Duodenal mucosa (tissue), 2 donors: ENCODE measurements around the gene MAN2C1.

ENCODE experiments used
- H3K27ac ChIP-seq: one replicate; pipeline ENCODE4 v1.7.0; 2013; ENCODE audit warnings: low read depth, low read length
- H3K27me3 ChIP-seq, 2 donors: one replicate each; pipeline ENCODE4 v1.7.0; 2013; ENCODE audit warnings: low read length in 2 of 2, control low read depth in 1 of 2; ENCODE audit not compliant: insufficient read depth in 2 of 2, control insufficient read depth in 1 of 2
- H3K36me3 ChIP-seq, 2 donors: one replicate each; pipeline ENCODE4 v1.7.0; 2013; ENCODE audit warnings: low read length in 2 of 2, control low read depth in 1 of 2; ENCODE audit not compliant: insufficient read depth in 2 of 2, control insufficient read depth in 1 of 2
- H3K4me1 ChIP-seq, 2 donors: one replicate each; pipeline ENCODE4 v1.7.0; 2013; ENCODE audit warnings: low read length in 2 of 2, control low read depth in 1 of 2; ENCODE audit not compliant: insufficient read depth in 2 of 2, control insufficient read depth in 1 of 2
- H3K4me3 ChIP-seq, 2 donors: one replicate each; pipeline ENCODE4 v1.7.0; 2013; ENCODE audit warnings: low read length in 2 of 2, low read depth in 1 of 2
- H3K9ac ChIP-seq, 2 donors: one replicate each; pipeline ENCODE4 v1.7.0; 2013; ENCODE audit warnings: low read length in 2 of 2, low read depth in 1 of 2
- H3K9me3 ChIP-seq, 2 donors: one replicate each; pipeline ENCODE4 v1.7.0; 2013; ENCODE audit warnings: low read length in 2 of 2, control low read depth in 1 of 2; ENCODE audit not compliant: control insufficient read depth in 1 of 2

MAN2C1 gene

GRCh38 chr15:75371486-75371885, 3.1 kb upstream of the MAN2C1 start:
- Histone ChIP-seq H3K27me3 (no peaks in the 10 kb centered on the region), H3K27ac (no peak overlapping the region), H3K9ac (no peak overlapping the region), H3K4me1 (peaks cover 21 to 22% of the 10 kb centered on the region in 2 donors), H3K9me3 (no peaks in the 10 kb centered on the region), H3K4me3 (no peak overlapping the region), H3K36me3 (peaks cover 35 to 58% of the 10 kb centered on the region in 2 donors)

- H3K27me3 ChIP-seq: no peaks in the 10 kb centered on the region
- no peak overlapping the region for H3K27ac ChIP-seq
- peaks cover 36 to 58% of the 10 kb centered on the region in 2 donors for H3K36me3 ChIP-seq
- H3K9ac ChIP-seq: no peak overlapping the region
- H3K9me3 ChIP-seq: no peaks in the 10 kb centered on the region
- H3K4me1 ChIP-seq: peaks cover 21 to 22% of the 10 kb centered on the region in 2 donors
- peak overlapping the region in 1 of 2 donors; percentile 75 for H3K4me3 ChIP-seq
Observed at GRCh38 chr15:75369897-75370581, 1.6 kb upstream of the MAN2C1 start.

DNA sequence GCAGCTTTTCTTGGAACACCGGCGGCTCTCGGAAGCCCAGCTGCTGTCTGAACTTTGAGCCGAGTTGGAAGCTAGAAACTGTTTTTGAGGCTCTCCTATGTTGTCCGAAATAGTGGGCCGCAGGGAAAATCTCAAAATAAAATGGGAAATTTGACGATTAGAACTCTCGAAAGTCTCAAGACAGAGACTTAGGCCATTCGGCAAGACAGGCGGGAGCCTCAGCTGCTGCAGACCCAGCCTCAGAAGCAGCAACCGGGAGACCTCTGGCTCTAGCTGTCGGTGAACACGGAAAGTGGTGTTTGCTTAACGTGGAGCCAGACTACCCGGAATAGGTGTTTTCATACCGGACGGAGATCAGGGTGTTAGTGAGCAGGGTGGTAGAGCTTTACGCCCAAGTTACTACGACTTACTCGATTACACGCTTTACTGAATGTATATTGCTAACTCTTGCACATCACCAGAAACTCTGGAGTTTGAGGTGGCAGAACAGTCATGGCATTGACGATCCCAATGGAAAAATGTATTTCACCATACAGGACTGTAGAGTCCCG, 357 bp upstream of the MAN2C1 start:
- Histone ChIP-seq H3K4me3 (peak overlapping the region; percentile 75 to 83), H3K9me3 (no peaks in the 10 kb centered on the region), H3K9ac (peak overlapping the region; percentile 84 to 92), H3K27ac (peak overlapping the region; percentile 97), H3K4me1 (peaks cover 21 to 22% of the 10 kb centered on the region in 2 donors), H3K36me3 (peaks cover 36 to 58% of the 10 kb centered on the region in 2 donors), H3K27me3 (no peaks in the 10 kb centered on the region)

GRCh38 chr15:75367406-75367912, 948 bp downstream of the MAN2C1 start:
- Histone ChIP-seq H3K27ac (no peak overlapping the region), H3K9me3 (no peaks in the 10 kb centered on the region), H3K4me3 (peak overlapping the region; percentile 75 to 83), H3K9ac (peak overlapping the region; percentile 43 to 84), H3K4me1 (peaks cover 21 to 22% of the 10 kb centered on the region in 2 donors), H3K36me3 (peaks cover 30 to 57% of the 10 kb centered on the region in 2 donors), H3K27me3 (no peaks in the 10 kb centered on the region)

GRCh38 chr15:75367006-75367405, 1.4 kb downstream of the MAN2C1 start:
- Histone ChIP-seq H3K9ac (peak overlapping the region in 1 of 2 donors; percentile 84), H3K9me3 (no peaks in the 10 kb centered on the region), H3K4me3 (peak overlapping the region in 1 of 2 donors; percentile 75), H3K36me3 (peaks cover 31 to 58% of the 10 kb centered on the region in 2 donors), H3K27me3 (no peaks in the 10 kb centered on the region), H3K27ac (no peak overlapping the region), H3K4me1 (peaks cover 21 to 22% of the 10 kb centered on the region in 2 donors)

- H3K4me1 ChIP-seq: peaks cover 21 to 22% of the 10 kb centered on the region in 2 donors
- H3K27me3 ChIP-seq: no peaks in the 10 kb centered on the region
- no peak overlapping the region for H3K9ac ChIP-seq
- no peak overlapping the region for H3K4me3 ChIP-seq
- peaks cover 22 to 58% of the 10 kb centered on the region in 2 donors for H3K36me3 ChIP-seq
- H3K27ac ChIP-seq: no peak overlapping the region
- no peaks in the 10 kb centered on the region for H3K9me3 ChIP-seq
Observed at GRCh38 chr15:75366163-75366562, 2.2 kb downstream of the MAN2C1 start.

GRCh38 chr15:75364881-75365280, 3.5 kb downstream of the MAN2C1 start:
- Histone ChIP-seq H3K4me3 (no peak overlapping the region), H3K36me3 (peaks cover 20 to 67% of the 10 kb centered on the region in 2 donors), H3K27ac (no peak overlapping the region), H3K4me1 (peaks cover 18 to 19% of the 10 kb centered on the region in 2 donors), H3K9ac (no peak overlapping the region), H3K9me3 (no peaks in the 10 kb centered on the region), H3K27me3 (no peaks in the 10 kb centered on the region)

GRCh38 chr15:75363786-75364185, 4.6 kb downstream of the MAN2C1 start:
- H3K4me3 ChIP-seq: no peak overlapping the region
- H3K4me1 ChIP-seq: peaks cover 8% of the 10 kb centered on the region in 2 donors
- H3K27ac ChIP-seq: no peak overlapping the region
- H3K27me3 ChIP-seq: no peaks in the 10 kb centered on the region
- no peak overlapping the region for H3K9ac ChIP-seq
- H3K9me3 ChIP-seq: no peaks in the 10 kb centered on the region
- H3K36me3 ChIP-seq: peaks cover 28 to 77% of the 10 kb centered on the region in 2 donors

GRCh38 chr15:75362642-75363249, 5.7 kb downstream of the MAN2C1 start:
- H3K36me3 ChIP-seq: peaks cover 37 to 87% of the 10 kb centered on the region in 2 donors
- no peak overlapping the region for H3K27ac ChIP-seq
- H3K9ac ChIP-seq: no peak overlapping the region
- H3K27me3 ChIP-seq: no peaks in the 10 kb centered on the region
- peaks cover 5 to 7% of the 10 kb centered on the region in 2 donors for H3K4me1 ChIP-seq
- H3K4me3 ChIP-seq: no peak overlapping the region
- H3K9me3 ChIP-seq: no peaks in the 10 kb centered on the region
